Neural cell (in vitro differentiated cells): ENCODE measurements around the gene AWAT2. TPM values are rescaled to one million over a fixed set of nuclear protein-coding genes. Genes with fewer than 3 reads are reported as not detected.

Experiments used
- polyA plus RNA-seq: library from polyadenylated mRNA; depleted of rRNA; stranded (reverse); fragments of >200 nt; gene quantifications from 2 replicates; pipeline ENCODE4 v1.2.3, GENCODE V29; 2014
- small RNA-seq, 3 experiments: library from RNA; depleted of rRNA; stranded (forward); fragments of <200 nt; gene quantifications; one replicate each; pipeline ENCODE3, GENCODE V24; 2012

AWAT2 gene
- polyA plus RNA-seq, 1 donor from 2014 or later: not detected

Small RNAs within 50 kb of the gene (small RNA-seq; reads per million reads assigned to genes)
- 0.49 to 9.7 (median 8.3) reads per million in 3 experiments for gene MIR676

Other genes starting within 250 kb of the AWAT2 start
- gene OTUD6A, start 12.5 kb upstream of the AWAT2 start, polyA plus RNA-seq: not detected in 2 replicates
- 80.8 and 94.1 TPM in 2 replicates for gene IGBP1, start 83.5 kb upstream of the AWAT2 start, polyA plus RNA-seq
- gene DGAT2L6, start 127.5 kb upstream of the AWAT2 start, polyA plus RNA-seq: not detected in 2 replicates
- gene AWAT1, start 184.7 kb upstream of the AWAT2 start, polyA plus RNA-seq: not detected in 2 replicates
- gene P2RY4, start 210.3 kb upstream of the AWAT2 start, polyA plus RNA-seq: not detected in 2 replicates
- not detected in 2 replicates for gene ARR3, start 218.4 kb upstream of the AWAT2 start, polyA plus RNA-seq
- not detected in 2 replicates for gene RAB41, start 232.2 kb upstream of the AWAT2 start, polyA plus RNA-seq
- gene PDZD11, start 240.0 kb upstream of the AWAT2 start, polyA plus RNA-seq: 55.7 and 64.7 TPM in 2 replicates
- gene KIF4A, start 240.2 kb upstream of the AWAT2 start, polyA plus RNA-seq: 1.1 and 2.7 TPM in 2 replicates